ENCODE measurements around the gene OTULINL.

- TF ChIP-seq, protein P1, sequence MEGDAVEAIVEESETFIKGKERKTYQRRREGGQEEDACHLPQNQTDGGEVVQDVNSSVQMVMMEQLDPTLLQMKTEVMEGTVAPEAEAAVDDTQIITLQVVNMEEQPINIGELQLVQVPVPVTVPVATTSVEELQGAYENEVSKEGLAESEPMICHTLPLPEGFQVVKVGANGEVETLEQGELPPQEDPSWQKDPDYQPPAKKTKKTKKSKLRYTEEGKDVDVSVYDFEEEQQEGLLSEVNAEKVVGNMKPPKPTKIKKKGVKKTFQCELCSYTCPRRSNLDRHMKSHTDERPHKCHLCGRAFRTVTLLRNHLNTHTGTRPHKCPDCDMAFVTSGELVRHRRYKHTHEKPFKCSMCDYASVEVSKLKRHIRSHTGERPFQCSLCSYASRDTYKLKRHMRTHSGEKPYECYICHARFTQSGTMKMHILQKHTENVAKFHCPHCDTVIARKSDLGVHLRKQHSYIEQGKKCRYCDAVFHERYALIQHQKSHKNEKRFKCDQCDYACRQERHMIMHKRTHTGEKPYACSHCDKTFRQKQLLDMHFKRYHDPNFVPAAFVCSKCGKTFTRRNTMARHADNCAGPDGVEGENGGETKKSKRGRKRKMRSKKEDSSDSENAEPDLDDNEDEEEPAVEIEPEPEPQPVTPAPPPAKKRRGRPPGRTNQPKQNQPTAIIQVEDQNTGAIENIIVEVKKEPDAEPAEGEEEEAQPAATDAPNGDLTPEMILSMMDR (IDR thresholded peaks at IDR 0.05): no peak
- TF ChIP-seq ATF1 (CRISPR knock-in tag; IDR thresholded peaks at IDR 0.05) (no peak), NFYB (CRISPR knock-in tag; conservative IDR thresholded peaks at IDR 0.05; ENCODE audit: low read depth) (no peak)
Measured at GRCh38 chr5:14574096-14574495, 7.5 kb upstream of the OTULINL start.

Data from WTC11 (cell line).